ENCODE data around the gene FAH. TPM values are rescaled to one million over a fixed set of nuclear protein-coding genes. Genes with fewer than 3 reads are reported as not detected.
A peak's percentile ranks its signal among the peaks of the same experiment; 100 is the strongest.

Gene FAH
- polyA plus RNA-seq, 3 donors, result 16.5 to 25.4 (median 24.0) TPM

DNA sequence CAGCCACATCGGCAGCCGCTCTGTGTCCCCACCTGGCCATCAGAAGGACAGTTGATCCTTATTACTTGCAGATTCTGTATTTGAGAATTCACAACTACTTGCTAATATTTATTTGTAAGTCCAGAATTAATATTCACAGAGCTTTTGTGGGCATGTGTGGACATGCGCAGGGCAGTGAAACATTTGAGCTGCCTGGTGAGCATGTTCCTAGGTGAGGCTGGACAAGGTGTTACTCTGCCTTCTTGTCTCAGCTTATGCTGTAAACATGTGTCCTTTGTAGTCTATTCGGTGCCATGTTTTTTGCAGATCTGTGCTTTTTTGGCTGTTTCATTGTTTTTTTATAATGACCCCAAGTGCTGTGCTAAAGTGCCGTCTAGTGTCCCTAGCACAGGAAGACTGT lies 15.6 kb downstream of the FAH start:
- H4K20me1 ChIP-seq (ENCODE audit: insufficient read depth, low read length), result no peaks in the 10 kb centered on the region
- H3K36me3 ChIP-seq (replicated peaks in 1 of 2; ENCODE audit: control insufficient read depth in 1 of 2, insufficient read depth in 2 of 2, low read length in 2 of 2), result peaks cover 15 to 34% of the 10 kb centered on the region in 2 donors
- Mint-ChIP-seq H3K27ac (peak overlapping the region in 1 of 7 donors; percentile 21), H3K36me3 (peaks cover 26 to 64% of the 10 kb centered on the region in 2 donors), H3K9me3 (peaks cover 0 to 2% (median 0%) of the 10 kb centered on the region in 7 donors), H3K4me1 (peaks cover 2% of the 10 kb centered on the region), H3K27me3 (ENCODE audit: low read depth in 3 of 3) (peaks cover 0 to 4% (median 0%) of the 10 kb centered on the region in 3 donors), H3K4me3 (no peak overlapping the region)
- H3K4me1 ChIP-seq (ENCODE audit: control insufficient read depth in 1 of 2, insufficient read depth in 2 of 2, low read length in 2 of 2), result no peaks in the 10 kb centered on the region
- no peaks in the 10 kb centered on the region for H3K9me3 ChIP-seq (replicated peaks in 1 of 2; ENCODE audit: control insufficient read depth in 1 of 2, insufficient read depth in 1 of 2, low read length in 2 of 2)
- no peak for TF ChIP-seq CTCF (IDR thresholded peaks at IDR 0.05)
- no peak overlapping the region for H3K27ac ChIP-seq (ENCODE audit: low read depth in 1 of 2, low read length in 2 of 2)
- no peak overlapping the region for H2AFZ ChIP-seq (ENCODE audit: insufficient read depth, low read depth, low read length, poor library complexity, severe bottlenecking)
- intact Hi-C loops (cut with micrococcal nuclease), result no loop called here
- no peak for DNase-seq
- no peak overlapping the region for H3K4me3 ChIP-seq (replicated peaks in 1 of 3; ENCODE audit: low read depth in 2 of 3, low read length in 3 of 3)
- no peaks in the 10 kb centered on the region for H3K79me2 ChIP-seq (ENCODE audit: insufficient read depth, low read length)
- no peak overlapping the region for H3K4me2 ChIP-seq (replicated peaks; ENCODE audit: extremely low read depth, low read length, poor library complexity, severe bottlenecking)
- no peak overlapping the region for H3K9ac ChIP-seq (ENCODE audit: insufficient read depth, low read length, poor library complexity, severe bottlenecking)
- no peaks in the 10 kb centered on the region for H3K27me3 ChIP-seq (ENCODE audit: control insufficient read depth in 2 of 2, insufficient read depth in 2 of 2, low read length in 2 of 2)
- WGBS (ENCODE audit: insufficient coverage), result 96% methylated on average over 4 of the region's 5 CpGs

DNA sequence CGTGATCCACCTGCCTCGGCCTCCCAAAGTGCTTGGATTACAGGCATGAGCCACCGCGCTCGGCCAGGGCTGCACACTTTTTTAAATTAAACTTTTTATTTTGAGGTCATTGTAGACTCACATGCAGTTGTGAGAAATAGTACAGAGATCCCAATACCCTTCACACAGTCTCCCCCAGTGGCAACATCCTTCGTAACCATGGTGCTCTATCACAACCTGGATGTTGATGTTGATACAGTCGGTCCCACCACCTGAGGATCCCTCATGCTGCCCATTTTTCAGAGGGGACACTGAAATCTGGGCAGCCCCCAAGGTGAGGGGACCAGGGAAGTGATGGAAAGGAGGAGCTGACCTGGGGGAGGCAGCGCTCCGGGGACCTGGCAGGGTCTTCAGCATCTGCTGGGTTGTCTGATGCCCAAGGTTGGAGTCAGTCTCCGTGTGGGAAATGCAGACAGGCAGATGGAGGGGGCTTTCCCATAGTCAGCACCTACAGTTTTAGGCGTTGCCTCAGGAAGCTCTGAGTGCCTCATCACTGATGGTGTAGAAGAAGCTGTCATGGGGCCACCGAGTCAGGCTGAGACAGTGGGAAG lies 17.1 kb downstream of the FAH start:
- Mint-ChIP-seq H3K4me1 (no peaks in the 10 kb centered on the region), H3K36me3 (peaks cover 26 to 65% of the 10 kb centered on the region in 2 donors), H3K4me3 (no peak overlapping the region), H3K27me3 (ENCODE audit: low read depth in 3 of 3) (peaks cover 0 to 4% (median 1%) of the 10 kb centered on the region in 3 donors), H3K27ac (no peak overlapping the region), H3K9me3 (no peaks in the 10 kb centered on the region)
- no peak overlapping the region for H3K4me2 ChIP-seq (replicated peaks; ENCODE audit: extremely low read depth, low read length, poor library complexity, severe bottlenecking)
- WGBS (ENCODE audit: insufficient coverage), result 89% methylated on average over 7 of the region's 12 CpGs
- no peaks in the 10 kb centered on the region for H3K4me1 ChIP-seq (ENCODE audit: control insufficient read depth in 1 of 2, insufficient read depth in 2 of 2, low read length in 2 of 2)
- H2AFZ ChIP-seq (ENCODE audit: insufficient read depth, low read depth, low read length, poor library complexity, severe bottlenecking), result no peak overlapping the region
- intact Hi-C loops (cut with micrococcal nuclease), result no loop called here
- H3K9me3 ChIP-seq (replicated peaks in 1 of 2; ENCODE audit: control insufficient read depth in 1 of 2, insufficient read depth in 1 of 2, low read length in 2 of 2), result no peaks in the 10 kb centered on the region
- no peaks in the 10 kb centered on the region for H3K27me3 ChIP-seq (ENCODE audit: control insufficient read depth in 2 of 2, insufficient read depth in 2 of 2, low read length in 2 of 2)
- H3K79me2 ChIP-seq (ENCODE audit: insufficient read depth, low read length), result no peaks in the 10 kb centered on the region
- H3K9ac ChIP-seq (ENCODE audit: insufficient read depth, low read length, poor library complexity, severe bottlenecking), result no peak overlapping the region
- no peak overlapping the region for H3K27ac ChIP-seq (ENCODE audit: low read depth in 1 of 2, low read length in 2 of 2)
- H3K36me3 ChIP-seq (replicated peaks in 1 of 2; ENCODE audit: control insufficient read depth in 1 of 2, insufficient read depth in 2 of 2, low read length in 2 of 2), result peaks cover 16 to 43% of the 10 kb centered on the region in 2 donors
- no peak for DNase-seq
- H4K20me1 ChIP-seq (ENCODE audit: insufficient read depth, low read length), result no peaks in the 10 kb centered on the region
- no peak overlapping the region for H3K4me3 ChIP-seq (replicated peaks in 1 of 3; ENCODE audit: low read depth in 2 of 3, low read length in 3 of 3)
- TF ChIP-seq CTCF (IDR thresholded peaks at IDR 0.05), result no peak
